22Rv1 (cell line): ENCODE measurements around the gene SUOX.
A peak's percentile ranks its signal among the peaks of the same experiment; 100 is the strongest.
"Not testable (repeated sequence)": the region's sequence is repeated elsewhere in the genome, so short reads cannot be mapped to it uniquely, and the experiment has no call there.

Source experiments
- H3K27ac ChIP-seq: fragments of 450-650 bp; 2 replicates; pipeline ENCODE4 v1.5.1; 2017
- CTCF ChIP-seq: fragments of 450-650 bp; IDR thresholded peaks from 2 replicates; pipeline ENCODE4 v1.5.1; 2017; ENCODE audit warnings: mild to moderate bottlenecking
- ZFX ChIP-seq: fragments of 450-650 bp; IDR thresholded peaks from 2 replicates; pipeline ENCODE4 v1.6.1; 2017; ENCODE audit warnings: antibody characterized with exemption, borderline replicate concordance

SUOX gene

GRCh38 chr12:55972911-55973598 is 24.0 kb upstream of the SUOX start:
- peak overlapping the region; percentile 89 for H3K27ac ChIP-seq
- no peak for TF ChIP-seq CTCF
- no peak for TF ChIP-seq ZFX

GRCh38 chr12:55973599-55974307 is 23.3 kb upstream of the SUOX start, which contains the start of gene RAB5B:
RAB5B (plus strand) TSS chr12:55974078; CDS start chr12:55986961, 12,883 bp downstream.
- TF ChIP-seq CTCF (no peak), ZFX (no peak)
- peak within 1 kb of the TSS; percentile 89 for H3K27ac ChIP-seq

GRCh38 chr12:55974308-55974730 is 22.8 kb upstream of the SUOX start:
- H3K27ac ChIP-seq, result peak overlapping the region; percentile 89
- TF ChIP-seq CTCF, result no peak
- no peak for TF ChIP-seq ZFX

GRCh38 chr12:55978393-55978792 is 18.7 kb upstream of the SUOX start:
- no peak overlapping the region for H3K27ac ChIP-seq
- TF ChIP-seq CTCF (no peak), ZFX (no peak)

GRCh38 chr12:55979069-55979468 is 18.0 kb upstream of the SUOX start:
- no peak overlapping the region for H3K27ac ChIP-seq
- TF ChIP-seq ZFX, result no peak
- no peak for TF ChIP-seq CTCF

GRCh38 chr12:55981882-55982281 is 15.2 kb upstream of the SUOX start:
- not testable (repeated sequence) for H3K27ac ChIP-seq

GRCh38 chr12:55982319-55982936 is 14.6 kb upstream of the SUOX start:
- TF ChIP-seq ZFX, result no peak
- no peak for TF ChIP-seq CTCF
- H3K27ac ChIP-seq, result no peak overlapping the region
